Tibial artery (tissue), 4 donors: ENCODE measurements around the gene PSMG1.

Experiments
- DNase-seq, 2 donors: peaks; one replicate each; pipeline ENCODE4 v3.0.0-alpha.2; 2019
- H3K27ac ChIP-seq, 2 donors: fragments of 200-600 bp; sonication (generic) in 1 of 2; 1 replicate in 1 of 2; 2 replicates in 1 of 2; pipeline ENCODE4 v1.5.1; 2018 to 2019; ENCODE audit warnings: mild to moderate bottlenecking in 1 of 2
- H3K27me3 ChIP-seq, 2 donors: fragments of 200-600 bp; sonication (generic) in 1 of 2; one replicate each; pipeline versions ENCODE4 v1.5.1 to v1.6.0; 2016 to 2019
- H3K36me3 ChIP-seq, 3 donors: fragments of 200-600 bp; sonication (generic) in 2 of 3; one replicate each; pipeline ENCODE4 v1.5.1; 2016 to 2019; ENCODE audit warnings: mild to moderate bottlenecking in 2 of 3
- H3K4me1 ChIP-seq, 4 donors: fragments of 200-600 bp; sonication (generic) in 2 of 4; 1 replicate in 3 of 4; 2 replicates in 1 of 4; pipeline ENCODE4 v1.5.1; 2016 to 2019
- H3K4me3 ChIP-seq, 2 donors: fragments of 200-600 bp; sonication (generic) in 1 of 2; 1 replicate in 1 of 2; 2 replicates in 1 of 2; pipeline ENCODE4 v1.5.1; 2018 to 2019; ENCODE audit warnings: mild to moderate bottlenecking in 2 of 2
- H3K9me3 ChIP-seq, 3 donors: fragments of 200-600 bp; sonication (generic) in 1 of 3; one replicate each; pipeline ENCODE4 v1.5.1; 2016 to 2019
- CTCF ChIP-seq, 2 experiments: fragments of 200-600 bp in 1 of 2; fragments of 450-650 bp in 1 of 2; IDR thresholded peaks; one replicate each; pipeline ENCODE4 v1.5.1; 2017 to 2019; ENCODE audit warnings: antibody characterized with exemption in 2 of 2, mild to moderate bottlenecking in 1 of 2, moderate library complexity in 1 of 2
- intact Hi-C: fragments of 100-400 bp; cut with DNase I; formaldehyde crosslinking; loops from one replicate; pipeline ENCODE4 v1.15.0; 2023; ENCODE audit warnings: low total_unique reads

The PSMG1 gene

GRCh38 chr21:39181205-39181818 lies 1.9 kb downstream of the PSMG1 start:
- no peak overlapping the region for H3K4me3 ChIP-seq
- H3K27me3 ChIP-seq: no peaks in the 10 kb centered on the region
- peaks cover 0 to 16% (median 8%) of the 10 kb centered on the region in 3 donors for H3K36me3 ChIP-seq
- intact Hi-C loops: loop anchor here (10.0 kb wide), 1 partner anchor 203 kb away; a partner anchor contains a TSS
- H3K27ac ChIP-seq: no peak overlapping the region
- DNase-seq: no peak
- H3K4me1 ChIP-seq: peaks cover 0 to 24% (median 8%) of the 10 kb centered on the region in 4 donors
- H3K9me3 ChIP-seq: no peaks in the 10 kb centered on the region
- TF ChIP-seq CTCF (IDR thresholded peaks at IDR 0.05): no peak

DNA sequence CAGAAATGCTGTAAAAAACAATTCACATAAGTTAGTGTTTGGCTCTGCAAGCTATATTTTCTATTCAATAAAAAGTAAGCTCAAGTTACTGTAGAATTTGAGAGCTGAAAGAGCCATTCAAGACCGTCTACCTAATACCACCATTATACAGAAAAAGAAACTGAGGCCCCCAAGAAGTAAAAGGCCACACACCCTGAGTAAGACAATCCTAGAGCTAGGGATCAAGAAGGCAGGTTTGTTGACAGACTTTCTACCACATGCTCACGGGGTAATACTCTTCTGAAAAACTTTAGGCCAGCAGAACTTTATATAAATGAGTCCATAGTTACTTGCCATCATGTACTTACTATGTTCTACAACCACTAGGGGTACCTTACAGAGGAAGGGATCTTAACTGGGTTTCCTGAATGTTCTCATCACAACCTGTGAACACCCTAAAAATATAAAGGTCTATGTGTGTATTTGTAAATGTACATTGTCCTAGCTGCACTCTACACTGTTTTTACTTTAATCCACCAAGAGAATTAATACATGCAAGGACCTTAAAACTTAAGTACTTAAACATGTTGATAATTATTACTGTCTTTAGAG lies 2.7 kb downstream of the PSMG1 start:
- intact Hi-C loops: loop anchor here (10.0 kb wide), 1 partner anchor 204 kb away; a partner anchor contains a TSS
- H3K4me3 ChIP-seq: no peak overlapping the region
- H3K27me3 ChIP-seq: no peaks in the 10 kb centered on the region
- H3K27ac ChIP-seq: no peak overlapping the region
- TF ChIP-seq CTCF (IDR thresholded peaks at IDR 0.05): no peak
- H3K36me3 ChIP-seq: peaks cover 0 to 20% (median 16%) of the 10 kb centered on the region in 3 donors
- no peak for DNase-seq
- peaks cover 0 to 24% (median 8%) of the 10 kb centered on the region in 4 donors for H3K4me1 ChIP-seq
- H3K9me3 ChIP-seq: no peaks in the 10 kb centered on the region

DNA sequence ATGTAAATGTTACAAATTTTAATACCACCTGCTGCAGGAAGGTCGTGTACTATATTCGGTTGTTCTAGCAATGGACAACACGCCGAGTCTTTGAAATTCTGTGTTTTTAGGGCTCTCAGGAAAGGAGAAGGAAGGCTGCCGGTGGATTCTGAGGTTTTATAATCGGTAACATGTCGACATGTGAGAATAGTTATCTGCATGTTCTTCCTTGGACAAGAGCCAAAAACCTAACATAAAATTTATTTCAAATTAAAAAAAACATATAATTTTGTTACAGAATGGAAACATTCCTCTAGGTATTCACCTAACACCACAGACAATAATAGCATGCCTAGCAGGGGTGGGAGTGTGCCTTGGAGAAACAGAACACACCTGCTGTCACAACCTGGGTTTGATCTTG lies 4.8 kb downstream of the PSMG1 start:
- no peak for DNase-seq
- H3K4me1 ChIP-seq: peaks cover 0 to 17% (median 8%) of the 10 kb centered on the region in 4 donors
- intact Hi-C loops: loop anchor here (10.0 kb wide), 1 partner anchor 1614 kb away; no protein-coding TSS in a partner anchor
- no peaks in the 10 kb centered on the region for H3K9me3 ChIP-seq
- H3K4me3 ChIP-seq: no peak overlapping the region
- no peak overlapping the region for H3K27ac ChIP-seq
- TF ChIP-seq CTCF (IDR thresholded peaks at IDR 0.05): no peak
- no peaks in the 10 kb centered on the region for H3K27me3 ChIP-seq
- peaks cover 0 to 31% (median 29%) of the 10 kb centered on the region in 3 donors for H3K36me3 ChIP-seq

DNA sequence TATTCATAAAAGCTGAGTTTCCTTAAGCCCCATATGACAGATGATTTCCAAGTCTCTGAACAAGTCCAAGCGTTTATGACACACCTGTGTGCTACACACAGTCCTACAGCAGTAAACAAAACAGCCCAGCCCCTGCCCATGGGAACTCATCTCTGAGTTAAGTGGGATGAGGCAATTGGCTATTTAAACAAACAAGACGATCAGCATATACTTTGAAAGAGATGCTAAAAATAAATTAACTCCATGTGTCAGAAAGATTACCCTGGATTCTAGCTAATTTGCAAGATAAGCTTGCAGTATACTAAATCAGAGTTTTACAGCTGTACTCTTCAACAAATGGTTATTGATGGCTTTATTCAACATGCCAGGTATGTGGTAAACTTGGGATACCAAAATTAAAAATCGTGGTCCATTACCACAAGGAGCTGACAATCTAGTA lies 7.0 kb downstream of the PSMG1 start:
- intact Hi-C loops: loop anchor here (10.0 kb wide), 1 partner anchor 1611 kb away; no protein-coding TSS in a partner anchor
- Histone ChIP-seq H3K4me1 (peaks cover 0 to 5% (median 2%) of the 10 kb centered on the region in 4 donors), H3K9me3 (no peaks in the 10 kb centered on the region), H3K27me3 (no peaks in the 10 kb centered on the region), H3K27ac (no peak overlapping the region), H3K4me3 (no peak overlapping the region), H3K36me3 (peaks cover 2 to 47% (median 41%) of the 10 kb centered on the region in 3 donors)
- TF ChIP-seq CTCF (IDR thresholded peaks at IDR 0.05): no peak
- no peak for DNase-seq

DNA sequence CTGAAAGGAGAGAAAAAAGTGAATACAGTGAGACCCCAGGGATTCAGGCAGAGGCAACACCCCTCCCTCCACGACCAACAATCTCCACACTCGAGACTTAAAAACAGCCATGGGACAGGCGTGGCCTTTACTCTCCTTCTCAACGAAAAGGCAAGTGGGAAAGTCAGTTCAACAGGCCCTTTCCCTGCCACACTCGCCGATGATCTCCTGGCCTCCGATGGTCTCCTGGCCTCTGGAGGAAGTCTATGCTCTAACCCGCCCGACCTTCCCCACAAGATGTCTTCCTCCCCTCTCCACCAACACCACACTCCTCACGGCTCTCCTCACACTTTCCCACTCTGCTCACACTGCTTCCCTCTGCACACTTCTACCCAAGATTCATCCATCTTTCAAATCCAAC lies 7.6 kb downstream of the PSMG1 start:
- no peaks in the 10 kb centered on the region for H3K27me3 ChIP-seq
- H3K9me3 ChIP-seq: no peaks in the 10 kb centered on the region
- H3K4me3 ChIP-seq: no peak overlapping the region
- no peaks in the 10 kb centered on the region for H3K4me1 ChIP-seq
- intact Hi-C loops: loop anchor here (10.0 kb wide), 1 partner anchor 1611 kb away; no protein-coding TSS in a partner anchor
- H3K27ac ChIP-seq: no peak overlapping the region
- peaks cover 4 to 49% (median 47%) of the 10 kb centered on the region in 3 donors for H3K36me3 ChIP-seq
- no peak for TF ChIP-seq CTCF (IDR thresholded peaks at IDR 0.05)
- DNase-seq: no peak
